Caco-2 (cell line): Measurements from ENCODE around the gene ADAMTSL1. TPM values are rescaled to one million over a fixed set of nuclear protein-coding genes. Genes with fewer than 3 reads are reported as not detected.

Experiments used
- Bru-seq: library from RNA; stranded (reverse); fragments of 400-500 nt; gene quantifications from one replicate; lab custom pipeline; 2021; lab: Mats Ljungman, UMichigan
- BruChase-seq, 2 experiments: library from RNA; stranded (reverse); fragments of 400-500 nt; gene quantifications; one replicate each; lab custom pipeline; 2021; lab: Mats Ljungman, UMichigan
- BruUV-seq: library from RNA; stranded (reverse); fragments of 400-500 nt; replicated peaks from 2 replicates; lab custom pipeline; 2021; lab: Mats Ljungman, UMichigan
- CTCF ChIA-PET: fragments of 300-600 bp; sonication (Branson Sonifier 250); formaldehyde crosslinking; loops from one replicate; lab custom pipeline; 2022; ENCODE audit warnings: antibody characterized with exemption; lab: Charles Lee
- POLR2A ChIA-PET: fragments of 300-600 bp; sonication (Branson Sonifier 250); formaldehyde crosslinking; loops from one replicate; lab custom pipeline; 2022; ENCODE audit warnings: antibody characterized with exemption; lab: Charles Lee
- DNase-seq, 2 experiments: peaks; one replicate each; pipeline versions ENCODE4 v3.0.0 to v3.0.0-alpha.2; 2020 to 2022
- H3K27me3 ChIP-seq: replicated peaks from 2 replicates; pipeline ENCODE4 v1.6.0; 2011; ENCODE audit warnings: low read length; ENCODE audit not compliant: control insufficient read depth, insufficient read depth
- H3K36me3 ChIP-seq: 2 replicates; pipeline ENCODE4 v1.5.1; 2011; ENCODE audit warnings: low read length; ENCODE audit not compliant: control insufficient read depth, insufficient read depth
- H3K4me1 ChIP-seq: fragments of 250-450 bp; sonication (Bioruptor Pico); 2 replicates; pipeline ENCODE4 v1.5.1; 2020; ENCODE audit warnings: mild to moderate bottlenecking
- H3K4me3 ChIP-seq: 2 replicates; pipeline ENCODE4 v1.5.1; 2011; ENCODE audit warnings: low read depth, mild to moderate bottlenecking, control low read depth, low read length
- H3K9me3 ChIP-seq: fragments of 250-450 bp; sonication (Bioruptor Pico); 2 replicates; pipeline ENCODE4 v1.5.1; 2020; ENCODE audit warnings: mild to moderate bottlenecking, moderate library complexity
- H3K27ac Mint-ChIP-seq: one replicate; pipeline ENCODE4 v1.8.0; 2022; ENCODE audit warnings: mixed read lengths; ENCODE audit not compliant: unreplicated experiment
- H3K27me3 Mint-ChIP-seq: one replicate; pipeline ENCODE4 v1.8.0; 2022; ENCODE audit warnings: mixed read lengths; ENCODE audit not compliant: insufficient read depth, unreplicated experiment
- H3K36me3 Mint-ChIP-seq: one replicate; pipeline ENCODE4 v1.8.0; 2022; ENCODE audit warnings: mild to moderate bottlenecking, mixed read lengths; ENCODE audit not compliant: insufficient read depth, unreplicated experiment
- H3K4me1 Mint-ChIP-seq: one replicate; pipeline ENCODE4 v1.8.0; 2022; ENCODE audit warnings: low read depth, mixed read lengths; ENCODE audit not compliant: unreplicated experiment
- H3K4me3 Mint-ChIP-seq: one replicate; pipeline ENCODE4 v1.8.0; 2022; ENCODE audit warnings: mild to moderate bottlenecking, moderate library complexity, mixed read lengths; ENCODE audit not compliant: unreplicated experiment
- H3K9me3 Mint-ChIP-seq: one replicate; pipeline ENCODE4 v1.8.0; 2022; ENCODE audit warnings: mixed read lengths; ENCODE audit not compliant: unreplicated experiment
- intact Hi-C: fragments of 100-400 bp; cut with micrococcal nuclease; formaldehyde crosslinking; loops from one replicate; pipeline ENCODE4 v1.10.0; 2022; ENCODE audit not compliant: unreplicated experiment
- long read RNA-seq: library from polyadenylated mRNA; stranded (forward); transcript quantifications from one replicate; pipeline ENCODE4 v2.0.0, GENCODE V29; 2022
- total RNA-seq: library from RNA; stranded (reverse); gene quantifications from 2 replicates; pipeline ENCODE4 v1.2.3, GENCODE V29; 2022
- TF ChIP-seq, protein P1 (sequence below), 2 experiments: fragments of 200-600 bp in 1 of 2; IDR thresholded peaks; 1 replicate in 1 of 2; 2 replicates in 1 of 2; pipeline versions ENCODE4 v1.5.1 to v1.8.0; 2011 to 2022; ENCODE audit warnings: antibody characterized with exemption in 1 of 2, control low read depth in 1 of 2, inconsistent platforms in 1 of 2, low read depth in 1 of 2, low read length in 1 of 2, mild to moderate bottlenecking in 1 of 2, moderate library complexity in 1 of 2; ENCODE audit not compliant: insufficient read depth in 1 of 2, severe bottlenecking in 1 of 2, unreplicated experiment in 1 of 2

The ADAMTSL1 gene, protein sequence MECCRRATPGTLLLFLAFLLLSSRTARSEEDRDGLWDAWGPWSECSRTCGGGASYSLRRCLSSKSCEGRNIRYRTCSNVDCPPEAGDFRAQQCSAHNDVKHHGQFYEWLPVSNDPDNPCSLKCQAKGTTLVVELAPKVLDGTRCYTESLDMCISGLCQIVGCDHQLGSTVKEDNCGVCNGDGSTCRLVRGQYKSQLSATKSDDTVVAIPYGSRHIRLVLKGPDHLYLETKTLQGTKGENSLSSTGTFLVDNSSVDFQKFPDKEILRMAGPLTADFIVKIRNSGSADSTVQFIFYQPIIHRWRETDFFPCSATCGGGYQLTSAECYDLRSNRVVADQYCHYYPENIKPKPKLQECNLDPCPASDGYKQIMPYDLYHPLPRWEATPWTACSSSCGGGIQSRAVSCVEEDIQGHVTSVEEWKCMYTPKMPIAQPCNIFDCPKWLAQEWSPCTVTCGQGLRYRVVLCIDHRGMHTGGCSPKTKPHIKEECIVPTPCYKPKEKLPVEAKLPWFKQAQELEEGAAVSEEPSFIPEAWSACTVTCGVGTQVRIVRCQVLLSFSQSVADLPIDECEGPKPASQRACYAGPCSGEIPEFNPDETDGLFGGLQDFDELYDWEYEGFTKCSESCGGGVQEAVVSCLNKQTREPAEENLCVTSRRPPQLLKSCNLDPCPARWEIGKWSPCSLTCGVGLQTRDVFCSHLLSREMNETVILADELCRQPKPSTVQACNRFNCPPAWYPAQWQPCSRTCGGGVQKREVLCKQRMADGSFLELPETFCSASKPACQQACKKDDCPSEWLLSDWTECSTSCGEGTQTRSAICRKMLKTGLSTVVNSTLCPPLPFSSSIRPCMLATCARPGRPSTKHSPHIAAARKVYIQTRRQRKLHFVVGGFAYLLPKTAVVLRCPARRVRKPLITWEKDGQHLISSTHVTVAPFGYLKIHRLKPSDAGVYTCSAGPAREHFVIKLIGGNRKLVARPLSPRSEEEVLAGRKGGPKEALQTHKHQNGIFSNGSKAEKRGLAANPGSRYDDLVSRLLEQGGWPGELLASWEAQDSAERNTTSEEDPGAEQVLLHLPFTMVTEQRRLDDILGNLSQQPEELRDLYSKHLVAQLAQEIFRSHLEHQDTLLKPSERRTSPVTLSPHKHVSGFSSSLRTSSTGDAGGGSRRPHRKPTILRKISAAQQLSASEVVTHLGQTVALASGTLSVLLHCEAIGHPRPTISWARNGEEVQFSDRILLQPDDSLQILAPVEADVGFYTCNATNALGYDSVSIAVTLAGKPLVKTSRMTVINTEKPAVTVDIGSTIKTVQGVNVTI (N-terminal part only)
- total RNA-seq = not detected in 2 replicates
- Bru-seq, nascent RNA = percentile 5 among the genes with signal in this experiment
- BruChase-seq, experiment 1, labeled RNA remaining after a 2-hour chase = percentile 4 among the genes with signal in this experiment
- percentile 2 among the genes with signal in this experiment for BruChase-seq, experiment 2, labeled RNA remaining after a 6-hour chase
- long read RNA-seq = 0 reads

DNA sequence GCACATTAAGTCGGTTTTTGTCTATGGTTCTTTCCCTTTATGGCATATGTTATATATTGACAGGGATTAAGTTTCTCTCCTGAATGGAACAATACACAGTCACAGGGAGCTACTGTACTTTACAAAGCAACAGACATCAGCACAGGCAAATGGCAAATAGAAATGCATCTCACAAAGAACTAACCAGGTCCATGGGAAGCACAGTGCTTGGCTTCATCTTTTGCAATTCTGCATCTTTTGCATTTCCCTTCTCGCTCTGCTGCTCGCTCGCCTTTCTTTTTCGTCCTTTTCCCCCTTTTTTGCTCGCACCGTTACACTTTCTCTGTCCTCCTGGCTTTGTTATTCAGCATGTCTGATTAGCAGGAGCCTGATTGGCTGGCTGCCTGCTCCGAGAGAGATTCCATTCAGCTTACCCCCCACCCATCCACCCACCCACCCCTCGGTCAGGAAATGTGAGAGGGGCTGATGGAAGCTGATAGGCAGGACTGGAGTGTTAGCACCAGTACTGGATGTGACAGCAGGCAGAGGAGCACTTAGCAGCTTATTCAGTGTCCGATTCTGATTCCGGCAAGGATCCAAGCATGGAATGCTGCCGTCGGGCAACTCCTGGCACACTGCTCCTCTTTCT, at the start of gene ADAMTSL1:
TSS of gene ADAMTSL1 (plus strand) at position 502 of the 628 bp plus-strand sequence. CDS start at position 582, 80 bp downstream.
- TF ChIP-seq, protein P1, sequence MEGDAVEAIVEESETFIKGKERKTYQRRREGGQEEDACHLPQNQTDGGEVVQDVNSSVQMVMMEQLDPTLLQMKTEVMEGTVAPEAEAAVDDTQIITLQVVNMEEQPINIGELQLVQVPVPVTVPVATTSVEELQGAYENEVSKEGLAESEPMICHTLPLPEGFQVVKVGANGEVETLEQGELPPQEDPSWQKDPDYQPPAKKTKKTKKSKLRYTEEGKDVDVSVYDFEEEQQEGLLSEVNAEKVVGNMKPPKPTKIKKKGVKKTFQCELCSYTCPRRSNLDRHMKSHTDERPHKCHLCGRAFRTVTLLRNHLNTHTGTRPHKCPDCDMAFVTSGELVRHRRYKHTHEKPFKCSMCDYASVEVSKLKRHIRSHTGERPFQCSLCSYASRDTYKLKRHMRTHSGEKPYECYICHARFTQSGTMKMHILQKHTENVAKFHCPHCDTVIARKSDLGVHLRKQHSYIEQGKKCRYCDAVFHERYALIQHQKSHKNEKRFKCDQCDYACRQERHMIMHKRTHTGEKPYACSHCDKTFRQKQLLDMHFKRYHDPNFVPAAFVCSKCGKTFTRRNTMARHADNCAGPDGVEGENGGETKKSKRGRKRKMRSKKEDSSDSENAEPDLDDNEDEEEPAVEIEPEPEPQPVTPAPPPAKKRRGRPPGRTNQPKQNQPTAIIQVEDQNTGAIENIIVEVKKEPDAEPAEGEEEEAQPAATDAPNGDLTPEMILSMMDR (IDR thresholded peaks at IDR 0.05; ENCODE audit: insufficient read depth in 1 of 2, low read depth in 1 of 2, low read length in 1 of 2, severe bottlenecking in 1 of 2, unreplicated experiment in 1 of 2) = no peak
- no peak within 1 kb of the TSS for H3K4me3 ChIP-seq
- no peak for DNase-seq

DNA sequence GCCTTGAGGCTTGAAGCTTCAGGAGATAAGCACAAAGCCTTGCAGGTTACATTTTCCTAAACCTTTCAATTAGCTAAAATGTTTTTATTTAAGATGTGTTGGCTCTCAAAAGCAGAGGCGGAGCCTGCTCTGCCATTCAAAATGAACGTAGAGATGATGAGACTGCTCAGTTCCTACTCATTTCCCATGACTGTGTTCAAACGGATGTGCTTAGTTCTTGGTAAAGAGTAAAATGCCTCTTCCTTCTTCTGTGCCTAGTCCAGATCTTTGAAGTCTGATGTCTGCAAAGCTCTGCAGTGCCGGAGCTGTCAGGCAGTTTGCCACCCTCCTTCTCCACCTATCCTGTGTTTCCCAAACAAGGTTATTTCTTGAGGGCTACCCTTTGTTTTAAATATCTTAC, 46.3 kb upstream of the ADAMTSL1 start:
- intact Hi-C loops = no loop called here
- no peaks in the 10 kb centered on the region for H3K4me1 Mint-ChIP-seq
- Histone ChIP-seq H3K9me3 (no peaks in the 10 kb centered on the region), H3K36me3 (no peaks in the 10 kb centered on the region), H3K4me3 (no peak overlapping the region), H3K4me1 (no peaks in the 10 kb centered on the region), H3K27me3 (no peaks in the 10 kb centered on the region)
- peaks cover 3% of the 10 kb centered on the region for H3K27me3 Mint-ChIP-seq
- H3K9me3 Mint-ChIP-seq = no peaks in the 10 kb centered on the region
- ChIA-PET POLR2A (no interaction called here), CTCF (no interaction called here)
- no TSS peak for BruUV-seq
- no peak overlapping the region for H3K4me3 Mint-ChIP-seq
- H3K27ac Mint-ChIP-seq = no peak overlapping the region
- TF ChIP-seq, protein P1 (IDR thresholded peaks at IDR 0.05; ENCODE audit: insufficient read depth in 1 of 2, low read depth in 1 of 2, low read length in 1 of 2, severe bottlenecking in 1 of 2, unreplicated experiment in 1 of 2) = no peak
- DNase-seq = no peak
- no peaks in the 10 kb centered on the region for H3K36me3 Mint-ChIP-seq

More for the DNA sequence above, at the start of gene ADAMTSL1:
- intact Hi-C loops = no loop called here
- Histone ChIP-seq H3K36me3 (no peaks in the 10 kb centered on the region), H3K27me3 (no peaks in the 10 kb centered on the region), H3K9me3 (no peaks in the 10 kb centered on the region), H3K4me1 (no peaks in the 10 kb centered on the region)
- peaks cover 6% of the 10 kb centered on the region for H3K27me3 Mint-ChIP-seq
- no peaks in the 10 kb centered on the region for H3K36me3 Mint-ChIP-seq
- no TSS peak for BruUV-seq
- H3K9me3 Mint-ChIP-seq = peaks cover 10% of the 10 kb centered on the region
- no peak within 1 kb of the TSS for H3K4me3 Mint-ChIP-seq
- H3K4me1 Mint-ChIP-seq = no peaks in the 10 kb centered on the region
- POLR2A ChIA-PET = no interaction called here
- CTCF ChIA-PET = no interaction called here
- no peak within 1 kb of the TSS for H3K27ac Mint-ChIP-seq
